NCI-H146 (cell line): Measurements from ENCODE around the gene SLC45A1.

Experiments used
- DNase-seq: peaks from one replicate; lab custom pipeline; 2025; lab: John Stamatoyannopoulos, UW

SLC45A1 gene

DNA sequence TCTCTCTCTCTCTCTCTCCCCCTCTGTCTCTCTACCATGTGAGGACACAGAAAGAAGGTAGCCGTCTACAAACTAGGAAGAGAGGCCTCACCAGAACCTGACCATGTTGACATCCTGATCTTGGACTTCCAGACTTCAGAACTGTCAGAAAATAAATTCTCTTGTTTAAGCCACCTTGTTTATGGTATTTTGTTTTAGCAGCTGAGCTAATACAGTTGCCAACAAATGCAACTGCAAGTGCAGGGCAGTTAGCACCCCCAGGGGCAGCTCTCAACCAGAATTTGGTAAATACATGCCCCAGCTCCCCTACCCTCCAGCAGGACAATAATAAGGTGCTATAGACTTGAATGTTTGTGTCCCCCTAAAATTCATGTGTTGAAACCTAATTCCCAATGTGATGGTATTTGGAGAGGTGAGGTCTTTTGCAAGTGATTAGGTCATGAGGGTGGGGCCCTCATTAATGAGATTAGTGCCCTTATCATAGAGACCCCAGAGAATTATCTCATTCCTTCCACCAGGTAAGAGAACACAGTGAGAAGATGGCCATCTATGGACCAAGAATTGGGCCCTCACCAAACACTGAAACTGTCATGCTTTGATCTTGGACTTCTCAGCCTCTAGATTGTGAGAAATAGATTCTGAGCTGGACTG lies 6.7 kb upstream of the SLC45A1 start:
- DNase-seq: no peak

DNA sequence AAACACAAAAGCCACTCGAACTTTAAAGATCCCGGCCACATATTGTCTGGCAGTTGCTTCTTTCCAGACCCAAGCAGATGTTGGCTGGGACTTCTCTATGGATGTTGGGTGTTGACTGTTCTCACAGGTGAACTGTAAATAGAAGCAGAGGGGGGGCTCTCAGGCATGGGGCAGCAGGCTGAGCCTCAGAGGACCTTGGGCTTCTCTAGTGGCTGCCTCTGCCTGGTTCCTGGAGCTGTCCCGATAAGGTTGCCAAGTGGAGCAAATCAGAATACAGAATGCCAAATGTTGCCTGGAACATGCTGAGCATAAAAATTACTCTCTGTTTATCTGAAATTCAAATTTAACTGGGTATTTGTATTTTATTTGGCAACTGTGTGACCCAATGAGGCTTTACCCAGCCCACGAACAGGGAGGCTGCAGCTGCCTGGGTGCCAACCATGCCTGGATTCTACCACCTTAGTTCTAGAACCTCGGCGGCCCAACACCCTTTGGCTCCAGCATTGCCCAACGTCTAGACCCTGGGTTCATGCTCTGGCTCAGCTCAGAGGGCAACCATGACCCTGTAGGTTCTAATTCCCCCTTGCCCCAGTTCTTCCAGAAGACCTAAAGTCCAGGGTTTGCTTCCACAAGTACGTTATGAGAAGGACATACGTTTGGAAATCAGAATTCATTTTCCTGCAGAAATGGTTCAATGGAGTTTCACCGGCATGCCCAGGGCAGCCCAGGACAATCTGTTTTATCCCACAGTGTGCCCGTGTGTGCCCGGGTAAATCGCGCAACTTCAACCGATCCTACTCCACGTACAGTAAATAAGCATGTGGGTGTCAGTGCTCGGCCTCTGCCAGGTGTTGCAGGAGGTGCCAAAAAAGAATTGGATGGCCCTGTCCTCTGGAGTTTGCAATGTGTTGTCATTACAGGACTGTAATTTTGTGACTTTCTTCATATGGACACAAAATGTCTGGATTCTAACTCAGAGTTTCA lies 5.4 kb upstream of the SLC45A1 start:
- peak; percentile 38 for DNase-seq

DNA sequence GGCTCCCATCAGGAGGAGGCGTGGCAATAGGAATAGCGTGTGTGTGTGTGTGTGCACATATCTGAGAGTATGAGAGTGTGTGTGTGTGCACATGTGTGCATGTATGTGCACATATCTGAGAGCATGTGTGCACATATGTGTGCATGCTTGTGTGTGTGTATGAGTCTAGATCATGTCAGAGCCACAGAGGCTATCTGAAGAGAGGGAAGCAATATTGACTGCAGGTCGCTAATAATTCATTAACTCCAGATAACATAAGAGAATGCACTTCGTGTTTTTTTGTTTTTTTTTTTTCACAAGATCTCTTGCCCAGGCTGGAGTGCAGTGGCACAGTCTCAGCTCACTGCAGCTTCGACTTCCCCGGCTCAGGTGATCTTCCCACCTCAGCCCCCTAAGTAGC lies 4.7 kb upstream of the SLC45A1 start:
- DNase-seq: no peak

DNA sequence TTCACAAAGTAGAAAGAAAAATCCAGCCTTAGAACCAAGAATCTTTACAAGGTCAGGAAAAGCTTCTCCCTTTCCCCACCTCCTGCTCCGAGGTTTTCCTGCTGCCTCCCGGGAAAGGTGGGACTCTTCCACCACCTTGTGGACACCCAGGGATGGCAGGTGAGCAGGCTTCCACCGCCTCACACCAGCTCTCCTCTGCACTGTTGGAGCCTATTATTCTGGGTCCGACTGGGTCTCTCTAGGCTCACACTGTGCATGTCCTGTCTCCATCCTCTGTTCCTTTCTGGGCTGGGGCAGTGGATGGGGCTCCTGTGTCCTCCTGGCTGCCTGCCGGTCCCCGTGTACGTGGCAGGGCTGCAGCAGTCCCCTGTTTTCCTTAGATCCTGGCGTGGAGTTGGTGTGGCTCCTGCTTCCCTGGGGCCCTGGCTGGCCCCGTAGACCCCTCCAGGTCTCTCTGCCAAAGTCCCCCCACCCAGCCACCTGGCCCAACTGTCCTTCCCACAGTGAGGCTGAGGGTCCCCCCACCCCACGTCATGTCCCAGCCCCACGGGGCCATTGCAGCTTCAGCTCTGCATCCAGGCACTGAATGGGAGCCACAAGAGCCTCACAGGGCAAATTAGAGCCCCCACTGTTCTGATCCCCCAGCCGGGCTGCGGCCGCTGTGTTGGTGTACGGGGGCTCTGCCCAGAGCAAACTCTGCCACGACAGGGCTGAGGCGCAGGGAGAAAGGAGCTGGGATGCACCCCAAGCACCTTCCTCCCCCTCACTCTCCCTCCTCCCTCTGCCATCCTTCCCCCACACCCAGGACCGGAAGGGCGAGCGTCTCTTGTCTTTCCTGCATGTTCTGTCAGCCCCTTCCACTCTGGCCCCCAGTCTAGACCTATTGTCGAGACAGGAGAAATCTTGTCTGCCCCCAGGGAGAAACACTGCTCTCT lies 3.3 kb upstream of the SLC45A1 start:
- DNase-seq: peak; percentile 61

DNA sequence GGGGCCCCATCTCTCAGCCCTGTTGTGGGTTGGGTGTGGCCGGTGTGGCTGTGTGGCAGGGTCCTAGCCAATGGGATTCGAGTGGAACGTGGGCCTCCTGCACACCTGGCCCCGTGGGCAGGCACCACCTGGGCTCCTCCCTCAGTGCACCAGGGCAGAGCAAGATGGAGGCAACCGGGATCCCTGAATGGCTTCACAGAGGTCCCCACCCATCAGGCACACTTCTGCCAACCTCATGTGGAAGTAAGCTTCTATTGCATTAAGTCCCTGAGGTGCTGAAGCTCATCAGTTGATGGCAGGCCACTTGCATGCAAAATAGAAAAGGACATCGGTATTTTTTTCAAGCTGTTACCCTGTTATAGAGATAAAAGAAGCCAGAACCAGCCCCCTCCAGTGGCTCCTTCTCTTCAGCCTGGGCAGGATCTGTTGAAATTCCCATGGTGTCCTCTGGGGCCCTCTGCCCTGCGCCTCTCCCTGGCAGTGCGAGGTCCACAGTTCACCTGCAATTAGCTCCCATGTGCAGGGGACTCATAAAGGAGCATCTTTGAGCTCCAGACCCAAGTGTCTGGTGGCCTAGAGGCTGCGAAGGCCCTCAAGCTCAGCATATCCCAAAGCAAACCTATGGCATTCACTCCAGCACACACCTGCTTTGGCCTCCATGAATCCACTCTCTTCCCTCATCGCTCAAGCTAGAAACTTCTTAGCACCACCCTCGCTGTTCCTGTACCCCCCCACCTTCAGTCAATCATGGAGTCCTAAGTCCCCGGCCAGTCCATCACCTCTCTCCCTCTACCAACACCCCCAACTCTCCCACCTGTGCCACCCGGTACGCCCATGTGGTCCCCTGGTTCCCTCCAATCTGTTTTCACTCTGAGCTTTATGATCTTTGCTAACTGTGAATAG lies 2.1 kb upstream of the SLC45A1 start:
- DNase-seq: peak; percentile 11

DNA sequence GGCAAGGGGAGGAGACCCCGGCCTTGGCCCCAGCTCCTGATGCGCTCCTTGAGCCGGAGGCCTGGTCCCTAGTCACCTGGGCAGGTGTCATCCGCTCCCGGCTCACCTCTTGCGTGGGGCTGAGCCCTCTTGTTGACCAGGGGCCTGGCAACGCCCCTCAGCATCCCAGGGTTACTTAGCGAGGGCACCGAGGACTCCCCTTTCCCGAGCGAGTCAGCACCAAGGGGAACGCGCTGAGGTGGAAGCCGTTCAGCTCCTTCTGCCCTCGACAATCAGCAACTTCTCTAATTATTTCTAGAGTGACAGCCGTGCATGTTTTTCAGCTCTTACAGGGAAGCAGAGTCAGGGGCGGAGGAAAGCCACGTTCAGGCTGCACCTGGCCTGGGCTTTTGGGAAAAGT lies 522 bp downstream of the SLC45A1 start:
- DNase-seq: peak; percentile 24

DNA sequence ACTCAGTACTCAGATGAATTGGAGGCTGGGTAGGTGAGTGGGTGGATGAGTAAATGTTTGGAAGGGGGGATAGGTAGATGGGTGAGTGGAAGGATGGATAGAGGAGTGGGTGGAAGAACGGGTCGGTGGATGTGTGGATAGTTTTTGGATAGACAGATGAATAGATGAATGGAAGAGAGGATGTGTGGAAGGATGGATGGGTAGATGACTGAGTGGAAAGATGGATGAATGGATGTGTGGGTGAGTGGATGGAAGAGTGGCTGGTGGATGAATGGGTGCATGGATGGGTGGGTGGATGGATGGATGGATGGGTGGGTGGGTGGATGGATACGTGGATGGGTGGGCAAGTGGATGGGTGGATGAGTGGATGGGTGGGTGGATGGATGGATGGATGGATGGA lies 3.7 kb downstream of the SLC45A1 start:
- no peak for DNase-seq

DNA sequence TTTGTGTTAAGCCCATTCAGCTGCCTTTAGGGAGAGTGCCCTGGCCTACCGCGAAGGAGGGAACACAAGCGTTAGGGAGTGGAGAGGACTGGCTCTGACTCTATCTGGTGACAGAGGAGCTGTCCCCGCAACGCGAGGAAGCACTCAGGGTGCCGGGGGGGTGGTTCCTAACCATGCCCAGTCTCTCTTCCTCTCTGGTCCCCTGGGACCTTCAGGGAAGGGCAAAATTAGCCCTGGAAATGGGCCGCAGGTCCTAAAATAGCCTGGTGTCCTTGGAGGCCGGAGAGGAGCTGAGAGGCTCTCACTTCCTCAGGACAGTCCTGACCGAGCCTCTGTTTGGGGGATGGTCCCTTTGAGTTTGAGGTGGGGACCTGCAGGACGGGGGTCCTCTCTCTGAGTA lies 5.8 kb downstream of the SLC45A1 start:
- DNase-seq: no peak

DNA sequence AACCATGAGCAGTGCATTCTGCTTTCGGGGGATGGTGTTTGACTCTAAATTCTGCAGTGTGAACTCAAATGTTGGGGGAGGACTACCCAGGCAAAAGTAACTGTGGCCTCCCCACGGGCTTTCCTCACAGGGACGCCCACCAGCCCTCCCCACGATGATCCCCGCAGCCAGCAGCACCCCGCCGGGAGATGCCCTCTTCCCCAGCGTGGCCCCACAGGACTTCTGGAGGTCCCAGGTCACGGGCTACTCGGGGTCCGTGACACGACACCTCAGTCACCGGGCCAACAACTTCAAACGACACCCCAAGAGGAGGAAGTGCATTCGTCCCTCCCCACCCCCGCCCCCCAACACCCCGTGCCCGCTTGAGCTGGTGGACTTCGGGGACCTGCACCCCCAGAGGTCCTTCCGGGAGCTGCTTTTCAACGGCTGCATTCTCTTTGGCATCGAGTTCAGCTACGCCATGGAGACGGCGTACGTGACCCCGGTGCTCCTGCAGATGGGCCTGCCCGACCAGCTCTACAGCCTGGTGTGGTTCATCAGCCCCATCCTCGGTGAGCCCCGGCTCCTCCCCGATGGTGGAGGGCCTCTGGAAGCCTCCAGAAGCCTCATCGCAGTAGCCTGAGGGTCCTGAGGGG lies 6.4 kb downstream of the SLC45A1 start:
- DNase-seq: no peak

DNA sequence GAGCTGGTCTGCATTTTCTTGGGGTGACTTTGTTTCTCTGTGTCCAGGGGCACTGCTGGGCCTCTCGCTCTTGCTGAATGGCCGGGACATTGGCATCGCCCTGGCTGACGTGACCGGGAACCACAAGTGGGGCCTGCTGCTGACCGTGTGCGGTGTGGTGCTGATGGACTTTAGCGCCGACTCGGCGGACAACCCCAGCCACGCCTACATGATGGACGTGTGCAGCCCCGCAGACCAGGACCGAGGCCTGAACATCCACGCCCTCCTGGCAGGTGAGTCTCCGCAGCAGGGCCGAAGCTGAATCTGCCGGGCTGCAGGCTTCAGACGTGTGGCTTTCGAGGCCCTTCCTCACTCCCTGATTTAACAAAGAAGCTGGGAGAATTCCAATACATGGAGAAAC lies 7.9 kb downstream of the SLC45A1 start:
- DNase-seq: no peak

DNA sequence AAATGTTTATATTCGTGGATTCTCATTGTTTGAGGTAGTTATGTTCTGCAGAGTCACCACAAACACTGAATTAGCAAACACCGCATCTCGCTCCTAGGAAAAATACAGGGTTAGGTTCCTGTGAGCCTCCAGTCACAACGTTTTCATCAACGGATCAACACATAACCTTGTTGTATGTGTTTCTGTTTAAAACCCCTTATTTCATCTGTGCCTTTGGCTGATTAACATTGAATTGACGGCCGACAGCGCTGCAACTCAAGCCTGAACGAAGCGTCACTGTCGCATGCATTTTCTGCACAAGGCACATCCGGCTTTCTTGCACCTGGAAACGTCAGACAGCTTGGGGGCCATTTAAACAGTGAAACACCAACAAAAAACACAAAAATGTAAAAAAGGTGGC lies 8.4 kb downstream of the SLC45A1 start:
- DNase-seq: no peak

DNA sequence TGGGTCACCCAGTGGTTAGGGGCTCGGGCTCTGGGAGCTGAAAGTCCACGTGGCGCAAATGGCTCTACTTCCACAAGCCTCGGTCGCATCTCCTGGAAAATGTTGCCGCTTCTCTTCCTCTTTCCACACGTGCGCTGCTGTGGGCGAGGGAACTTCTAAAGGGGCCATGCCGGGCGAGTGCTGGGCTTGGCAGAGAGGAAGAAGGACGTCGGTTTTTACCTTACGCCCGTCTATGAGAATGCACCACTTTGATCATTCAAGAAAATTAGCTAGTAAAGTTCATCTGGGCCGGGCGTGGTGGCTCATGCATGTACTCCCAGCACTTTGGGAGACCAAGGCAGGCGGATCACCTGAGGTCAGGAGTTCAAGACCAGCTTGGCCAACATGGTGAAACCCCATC lies 10.4 kb downstream of the SLC45A1 start:
- DNase-seq: no peak

DNA sequence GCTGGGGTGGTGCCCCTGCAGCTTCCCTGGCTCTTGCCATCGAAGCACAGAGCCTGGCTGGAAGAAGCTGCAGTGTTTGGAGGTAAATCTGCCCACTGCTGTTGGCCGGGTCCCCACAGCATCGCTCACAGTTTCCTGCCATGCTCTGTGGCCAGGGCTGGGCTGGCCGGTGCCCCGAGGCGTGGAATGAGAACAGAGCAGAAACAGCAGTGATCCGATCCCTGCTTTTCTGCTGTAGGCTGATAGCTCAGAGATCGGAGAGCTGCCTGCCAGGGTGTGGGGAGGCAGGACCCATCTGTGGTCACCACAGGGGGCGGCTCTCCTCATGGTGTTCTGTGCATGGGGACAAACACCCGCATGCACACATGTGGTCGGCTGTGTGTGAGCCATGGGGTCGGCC lies 11.5 kb downstream of the SLC45A1 start:
- no peak for DNase-seq

DNA sequence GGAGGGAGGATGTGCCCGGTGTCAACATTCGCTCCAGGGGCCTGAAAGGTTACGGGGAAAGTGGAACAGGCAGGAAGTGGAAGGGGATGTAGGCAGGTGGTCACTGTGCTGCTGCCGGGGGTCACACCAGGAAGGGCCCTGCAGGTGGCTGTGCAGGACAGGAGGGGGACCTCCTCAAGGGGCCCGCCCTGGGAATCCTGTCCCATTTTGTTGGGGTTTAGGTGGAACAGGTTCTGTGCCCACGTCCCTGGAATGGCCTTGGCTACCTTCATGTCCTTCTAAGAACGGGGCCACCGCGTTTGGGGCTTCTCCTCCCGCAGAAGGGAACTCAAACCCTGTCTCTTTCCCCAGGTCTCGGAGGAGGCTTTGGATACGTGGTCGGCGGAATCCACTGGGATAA lies 11.9 kb downstream of the SLC45A1 start:
- DNase-seq: no peak

DNA sequence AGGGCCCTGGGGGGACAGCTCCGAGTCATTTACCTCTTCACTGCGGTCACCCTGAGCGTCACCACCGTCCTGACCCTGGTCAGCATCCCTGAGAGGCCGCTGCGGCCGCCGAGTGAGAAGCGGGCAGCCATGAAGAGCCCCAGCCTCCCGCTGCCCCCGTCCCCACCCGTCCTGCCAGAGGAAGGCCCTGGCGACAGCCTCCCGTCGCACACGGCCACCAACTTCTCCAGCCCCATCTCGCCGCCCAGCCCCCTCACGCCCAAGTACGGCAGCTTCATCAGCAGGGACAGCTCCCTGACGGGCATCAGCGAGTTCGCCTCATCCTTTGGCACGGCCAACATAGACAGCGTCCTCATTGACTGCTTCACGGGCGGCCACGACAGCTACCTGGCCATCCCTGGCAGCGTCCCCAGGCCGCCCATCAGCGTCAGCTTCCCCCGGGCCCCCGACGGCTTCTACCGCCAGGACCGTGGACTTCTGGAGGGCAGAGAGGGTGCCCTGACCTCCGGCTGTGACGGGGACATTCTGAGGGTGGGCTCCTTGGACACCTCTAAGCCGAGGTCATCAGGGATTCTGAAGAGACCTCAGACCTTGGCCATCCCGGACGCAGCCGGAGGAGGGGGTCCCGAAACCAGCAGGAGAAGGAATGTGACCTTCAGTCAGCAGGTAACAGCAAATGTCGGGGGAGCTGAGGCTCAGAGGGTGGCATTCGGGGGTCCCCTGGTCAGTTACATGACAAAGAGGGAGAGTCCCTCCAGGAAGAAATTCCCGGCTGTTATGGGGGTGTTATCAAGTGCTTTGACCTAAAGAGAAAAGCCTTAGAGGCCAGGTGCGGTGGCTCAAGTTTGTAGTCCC lies 12.6 kb downstream of the SLC45A1 start:
- no peak for DNase-seq

DNA sequence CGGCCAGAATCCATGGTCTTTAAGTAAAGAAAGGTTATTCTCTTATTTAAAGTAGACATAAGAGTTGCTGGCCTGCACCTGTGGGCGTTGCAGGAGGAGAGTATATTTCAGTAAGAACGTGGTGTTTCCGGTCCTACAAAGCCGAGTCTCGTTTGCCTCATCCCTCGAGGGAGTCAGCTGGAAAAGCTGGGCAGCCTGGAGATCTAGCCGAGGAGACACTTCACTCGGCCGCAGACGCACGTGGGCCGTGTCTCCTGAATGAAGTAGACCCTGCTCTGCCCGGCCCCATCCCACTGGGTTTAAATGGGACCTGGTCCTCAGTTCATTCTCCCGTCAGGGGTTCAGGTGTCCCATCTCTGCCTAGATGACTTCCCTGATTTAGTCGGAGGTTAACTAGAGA lies 14.9 kb downstream of the SLC45A1 start:
- no peak for DNase-seq

DNA sequence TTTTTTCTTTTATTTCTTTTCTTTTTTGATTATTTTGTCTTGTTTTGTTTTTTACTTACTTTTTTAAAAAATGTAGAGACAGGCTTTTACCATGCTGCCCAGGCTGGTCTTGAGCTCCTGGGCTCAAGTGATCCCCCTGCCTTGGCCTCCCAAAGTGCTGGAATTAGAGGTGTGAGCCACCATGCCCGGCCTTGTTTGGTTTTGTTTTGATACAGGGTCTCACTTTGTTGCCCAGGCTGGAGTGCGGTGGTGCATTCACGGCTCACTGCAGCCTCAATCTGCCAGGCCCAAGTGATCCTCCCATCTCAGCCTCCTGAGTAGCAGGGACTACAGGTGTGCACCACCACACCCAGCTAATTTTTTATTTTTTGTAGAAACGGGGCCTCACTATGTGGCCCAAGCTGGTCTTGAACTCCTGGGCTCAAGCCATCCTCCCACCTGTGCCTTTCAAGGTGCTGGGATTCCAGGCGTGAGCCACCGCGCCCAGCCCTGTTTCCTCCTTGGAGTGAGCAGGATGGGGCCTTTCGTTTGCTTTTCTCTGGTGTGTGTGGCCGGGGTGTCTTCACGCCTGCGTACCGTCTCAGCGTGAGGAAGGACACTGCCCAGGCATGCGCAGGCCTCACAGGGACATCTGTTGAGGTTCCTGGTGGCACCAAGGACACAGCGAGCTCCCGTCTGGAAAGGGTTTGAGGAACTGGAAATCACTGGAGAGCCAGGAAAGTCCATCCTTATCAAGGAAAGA lies 15.5 kb downstream of the SLC45A1 start:
- DNase-seq: no peak

DNA sequence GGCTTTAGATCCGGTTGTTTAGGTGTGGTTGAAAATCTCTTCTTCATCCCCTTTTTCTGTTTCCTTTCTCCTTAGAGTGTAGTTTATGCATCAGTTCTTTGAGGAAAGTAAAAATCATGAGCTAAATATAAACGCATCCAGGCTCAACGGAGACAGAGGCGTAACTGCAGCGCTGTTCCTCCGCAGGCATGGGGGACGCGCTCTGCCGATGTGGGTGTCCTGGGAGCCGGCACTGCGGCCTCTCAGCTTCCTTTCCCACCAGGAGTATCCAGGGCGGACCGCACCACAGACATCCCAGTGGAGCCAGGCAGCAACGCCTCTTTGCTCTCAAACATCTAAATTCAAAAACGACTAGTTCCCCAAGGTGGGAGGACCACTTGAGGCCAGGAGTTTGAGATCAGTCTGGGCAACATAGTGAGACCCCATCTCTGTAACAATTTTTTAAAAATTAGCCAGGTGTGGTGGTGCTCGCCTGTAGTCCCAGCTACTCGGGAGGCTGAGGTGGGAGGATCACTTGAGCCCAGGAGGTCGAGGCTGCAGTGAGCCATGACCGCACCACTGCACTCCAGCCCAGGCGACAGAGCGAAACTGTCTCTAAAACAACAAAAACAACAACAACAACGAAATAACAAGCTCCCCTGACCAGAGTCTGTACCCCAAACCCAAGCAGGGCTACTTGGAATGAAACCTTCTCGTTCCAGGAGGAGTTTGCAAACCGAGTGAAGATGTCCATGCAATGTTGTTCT lies 16.4 kb downstream of the SLC45A1 start:
- no peak for DNase-seq
